Kidney (tissue), 14 donors: ENCODE data around the gene TANGO2. TPM values are rescaled to one million over a fixed set of nuclear protein-coding genes. Genes with fewer than 3 reads are reported as not detected.
"Not testable (repeated sequence)": the region's sequence is repeated elsewhere in the genome, so short reads cannot be mapped to it uniquely, and the experiment has no call there.

Experiments used
- DNase-seq, 5 donors: peaks; one replicate each; pipeline ENCODE4 v3.0.0-alpha.2; 2013 to 2020
- FAIRE-seq: peaks from 2 replicates; lab custom pipeline; 2012; peaks lifted over from hg19 to GRCh38; lab: Jason Lieb, UNC
- H3K27ac ChIP-seq, 2 donors: one replicate each; pipeline ENCODE4 v1.7.0; 2013; ENCODE audit warnings: low read depth in 2 of 2, low read length in 2 of 2, inconsistent platforms in 1 of 2
- H3K27me3 ChIP-seq: one replicate; pipeline ENCODE4 v1.7.1; 2013; ENCODE audit warnings: low read length, inconsistent platforms; ENCODE audit not compliant: control insufficient read depth, insufficient read depth
- H3K36me3 ChIP-seq, 3 donors: one replicate each; pipeline versions ENCODE4 v1.7.0 to v1.7.1; 2013; ENCODE audit warnings: low read length in 3 of 3, control low read depth in 1 of 3, inconsistent platforms in 1 of 3; ENCODE audit not compliant: insufficient read depth in 3 of 3, control insufficient read depth in 2 of 3
- H3K4me1 ChIP-seq, 3 donors: one replicate each; pipeline versions ENCODE4 v1.7.0 to v1.7.1; 2013; ENCODE audit warnings: low read length in 3 of 3, inconsistent platforms in 1 of 3, low read depth in 1 of 3; ENCODE audit not compliant: control insufficient read depth in 2 of 3, insufficient read depth in 2 of 3
- H3K4me3 ChIP-seq, 3 donors: one replicate each; pipeline versions ENCODE4 v1.7.0 to v1.8.1; 2013; ENCODE audit warnings: low read length in 3 of 3, control low read depth in 1 of 3, inconsistent platforms in 1 of 3
- H3K9ac ChIP-seq, 3 donors: one replicate each; pipeline versions ENCODE4 v1.7.0 to v1.7.1; 2013; ENCODE audit warnings: low read length in 3 of 3, control low read depth in 1 of 3, inconsistent platforms in 1 of 3
- H3K9me3 ChIP-seq, 3 donors: one replicate each; pipeline versions ENCODE4 v1.7.0 to v1.7.1; 2013; ENCODE audit warnings: low read length in 3 of 3, control low read depth in 1 of 3, inconsistent platforms in 1 of 3; ENCODE audit not compliant: control insufficient read depth in 2 of 3, insufficient read depth in 1 of 3
- CTCF ChIP-seq: IDR thresholded peaks from 3 replicates; pipeline ENCODE4 v1.5.1; 2012; ENCODE audit warnings: mild to moderate bottlenecking, moderate library complexity, borderline replicate concordance; ENCODE audit not compliant: insufficient read depth; ENCODE audit errors: extremely low read depth
- intact Hi-C: fragments of 100-400 bp; cut with DNase I; formaldehyde crosslinking; loops from one replicate; pipeline ENCODE4 v1.11.1; 2022
- polyA plus RNA-seq: library from polyadenylated mRNA; stranded (reverse); fragments of 350-450 nt; fragmentation: Illumina TruSeq; extraction: RNeasy Lipid Tissue Mini Kit (QIAGEN cat#74804); gene quantifications from one replicate; pipeline ENCODE4 v1.2.3, GENCODE V29; 2014; ENCODE audit warnings: low read depth, low replicate concordance; ENCODE audit not compliant: insufficient read depth
- total RNA-seq: library from RNA; stranded (reverse); fragmentation: NEBNext Ultra II Directional; extraction: Animal tissue kit (Norgen Biotek cat#: 25700); gene quantifications from one replicate; pipeline ENCODE4 v1.2.1, GENCODE V29; 2021
- donor health status: control.
- donor health status: control.
- donor health status: control.
- donor health status: control.
- donor health status: control.
- donor health status: DM: yes; HTN: yes; CAD: no.
- donor health status: Normal renal cell carcinoma (clear cell type).

The TANGO2 gene
- total and polyA plus RNA-seq, 2 donors from 2014 or later: 27.7 to 37.3 TPM

GRCh38 chr22:20064545-20065262 lies 43.8 kb downstream of the TANGO2 start:
- Histone ChIP-seq H3K4me1 (no peaks in the 10 kb centered on the region), H3K9me3 (no peaks in the 10 kb centered on the region), H3K9ac (no peak overlapping the region), H3K36me3 (peaks cover 0 to 10% (median 0%) of the 10 kb centered on the region in 3 donors), H3K27me3 (no peaks in the 10 kb centered on the region), H3K27ac (no peak overlapping the region), H3K4me3 (no peak overlapping the region)
- intact Hi-C loops: no loop called here
- DNase-seq (no peak), FAIRE-seq (no peak)
- no peak for TF ChIP-seq CTCF

- no peak overlapping the region for H3K27ac ChIP-seq
- H3K36me3 ChIP-seq: peaks cover 0 to 10% (median 0%) of the 10 kb centered on the region in 3 donors
- H3K9ac ChIP-seq: no peak overlapping the region
- H3K9me3 ChIP-seq: no peaks in the 10 kb centered on the region
- H3K4me1 ChIP-seq: no peaks in the 10 kb centered on the region
- no peak for FAIRE-seq
- DNase-seq: no peak
- no peak overlapping the region for H3K4me3 ChIP-seq
- H3K27me3 ChIP-seq: no peaks in the 10 kb centered on the region
- TF ChIP-seq CTCF: no peak
- intact Hi-C loops: no loop called here
Measured at GRCh38 chr22:20065896-20066616, 45.1 kb downstream of the TANGO2 start.

GRCh38 chr22:20066617-20067383 lies 45.9 kb downstream of the TANGO2 start:
- no peaks in the 10 kb centered on the region for H3K4me1 ChIP-seq
- DNase-seq (no peak), FAIRE-seq (no peak)
- no peaks in the 10 kb centered on the region for H3K9me3 ChIP-seq
- no peak overlapping the region for H3K4me3 ChIP-seq
- no peaks in the 10 kb centered on the region for H3K27me3 ChIP-seq
- TF ChIP-seq CTCF: no peak
- intact Hi-C loops: no loop called here
- H3K9ac ChIP-seq: no peak overlapping the region
- H3K27ac ChIP-seq: no peak overlapping the region
- H3K36me3 ChIP-seq: peaks cover 0 to 7% (median 0%) of the 10 kb centered on the region in 3 donors

GRCh38 chr22:20067384-20067682 lies 46.4 kb downstream of the TANGO2 start:
- H3K4me3 ChIP-seq, FAIRE-seq, H3K9me3 ChIP-seq, H3K9ac ChIP-seq, intact Hi-C loops, H3K36me3 ChIP-seq, H3K4me1 ChIP-seq, H3K27ac ChIP-seq, DNase-seq, H3K27me3 ChIP-seq: not testable (repeated sequence)
